PC-3 (cell line): ENCODE results near the gene GAL3ST3. TPM values are rescaled to one million over a fixed set of nuclear protein-coding genes. Genes with fewer than 3 reads are reported as not detected.

Source experiments
- ATAC-seq: fragments of 200-7000 bp; cut with Tn5 transposase; 2 replicates; pipeline ENCODE4 v1.9.1; 2020; ENCODE audit warnings: mild to moderate bottlenecking, moderate library complexity
- BruUV-seq: library from RNA; stranded (reverse); fragments of 400-500 nt; replicated peaks from 2 replicates; lab custom pipeline; 2021; lab: Mats Ljungman, UMichigan
- CTCF ChIA-PET: fragments of 300-600 bp; sonication (Branson Sonifier 250); formaldehyde crosslinking; loops from one replicate; lab custom pipeline; 2022; ENCODE audit warnings: antibody characterized with exemption; lab: Charles Lee
- POLR2A ChIA-PET: fragments of 300-600 bp; sonication (Branson Sonifier 250); formaldehyde crosslinking; loops from one replicate; lab custom pipeline; 2022; ENCODE audit warnings: antibody characterized with exemption; ENCODE audit not compliant: unreplicated experiment; lab: Charles Lee
- DNase-seq: peaks from one replicate; pipeline ENCODE4 v3.0.0-alpha.2; 2015
- H2AFZ ChIP-seq: fragments of 300-600 bp; sonication (generic); 2 replicates; pipeline ENCODE4 v1.6.0; 2016; ENCODE audit warnings: antibody characterized with exemption, low read length
- H3F3A ChIP-seq: fragments of 300-600 bp; sonication (generic); one replicate; pipeline ENCODE4 v1.6.0; 2017; ENCODE audit warnings: antibody characterized with exemption, low read length, control low read depth, mild to moderate bottlenecking; ENCODE audit not compliant: unreplicated experiment
- H3K27ac ChIP-seq: fragments of 300-600 bp; sonication (generic); 2 replicates; pipeline ENCODE4 v1.5.1; 2016; ENCODE audit warnings: mild to moderate bottlenecking, low read length
- H3K27me3 ChIP-seq: fragments of 300-600 bp; sonication (generic); 2 replicates; pipeline ENCODE4 v1.6.1; 2016; ENCODE audit warnings: low read length, mixed read lengths
- H3K36me3 ChIP-seq: fragments of 300-600 bp; sonication (generic); 2 replicates; pipeline ENCODE4 v1.6.1; 2016; ENCODE audit warnings: low read depth, mixed run types, low read length, mixed read lengths
- H3K4me1 ChIP-seq: fragments of 300-600 bp; sonication (generic); 2 replicates; pipeline ENCODE4 v1.5.1; 2016; ENCODE audit warnings: low read length; ENCODE audit not compliant: insufficient read depth
- H3K4me2 ChIP-seq: fragments of 300-600 bp; sonication (generic); 2 replicates; pipeline ENCODE4 v1.6.0; 2016; ENCODE audit warnings: low read length
- H3K4me3 ChIP-seq: fragments of 300-600 bp; sonication (generic); 2 replicates; pipeline ENCODE4 v1.5.1; 2016; ENCODE audit warnings: mild to moderate bottlenecking, low read length, mixed read lengths
- H3K79me2 ChIP-seq: fragments of 300-600 bp; sonication (generic); 2 replicates; pipeline ENCODE4 v1.6.1; 2017; ENCODE audit warnings: low read length, mixed read lengths
- H3K9ac ChIP-seq: fragments of 300-600 bp; sonication (generic); 2 replicates; pipeline ENCODE4 v1.6.0; 2016; ENCODE audit warnings: mild to moderate bottlenecking, low read length
- H3K9me2 ChIP-seq: fragments of 300-600 bp; sonication (generic); replicated peaks from 2 replicates; pipeline ENCODE4 v1.6.1; 2016; ENCODE audit warnings: mixed run types, low read length, mixed read lengths
- H3K9me3 ChIP-seq: fragments of 300-600 bp; sonication (generic); 2 replicates; pipeline ENCODE4 v1.6.1; 2016; ENCODE audit warnings: low read length, mixed read lengths
- H4K20me1 ChIP-seq: fragments of 300-600 bp; sonication (generic); 2 replicates; pipeline ENCODE4 v1.6.1; 2016; ENCODE audit warnings: low read length, mixed read lengths
- EZH2 ChIP-seq: fragments of 300-600 bp; sonication (generic); IDR thresholded peaks from one replicate; pipeline ENCODE4 v1.6.1; 2017; ENCODE audit warnings: antibody characterized with exemption, mild to moderate bottlenecking, low read length; ENCODE audit not compliant: unreplicated experiment
- EZH2phosphoT487 ChIP-seq: fragments of 300-600 bp; sonication (generic); IDR thresholded peaks from 2 replicates; pipeline ENCODE4 v1.6.1; 2018; ENCODE audit warnings: mild to moderate bottlenecking, antibody characterized with exemption, low read length, borderline replicate concordance
- intact Hi-C: fragments of 100-400 bp; cut with micrococcal nuclease; formaldehyde crosslinking; loops from 2 replicates; pipeline ENCODE4 v1.9.0; 2023
- total RNA-seq: library from RNA; depleted of rRNA; stranded (reverse); fragments of >200 nt; gene quantifications from 2 replicates; pipeline ENCODE4 v1.2.3, GENCODE V29; 2014
- TF ChIP-seq, protein P1 (sequence below): fragments of 300-600 bp; sonication (generic); conservative IDR thresholded peaks from 2 replicates; pipeline ENCODE4 v1.5.1; 2017; ENCODE audit warnings: antibody characterized with exemption, low read depth, mild to moderate bottlenecking, low read length

GAL3ST3 gene
- total RNA-seq, 1 experiment from 2014 or later = not detected

DNA sequence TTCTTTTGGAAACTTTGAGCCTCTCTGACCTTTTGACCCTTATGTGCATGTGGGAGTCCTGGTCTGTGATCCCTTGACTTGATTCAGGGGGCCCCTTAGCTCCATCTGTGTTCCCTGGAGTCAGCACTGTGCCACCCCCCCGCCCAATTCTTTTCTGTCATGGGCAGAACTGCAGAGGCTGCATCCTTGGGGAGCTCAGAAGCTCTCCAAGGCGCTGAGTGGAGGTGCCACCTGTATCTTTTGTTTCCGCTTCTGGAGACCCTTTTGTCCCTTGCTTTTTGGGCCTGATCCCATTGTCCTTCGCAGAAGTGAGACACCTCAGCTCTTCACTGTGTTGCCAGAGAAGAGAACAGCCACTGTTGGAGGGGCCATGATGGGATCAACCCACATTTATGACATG, 18.7 kb upstream of the GAL3ST3 start:
- POLR2A ChIA-PET = no interaction called here
- no peak overlapping the region for H3K4me2 ChIP-seq
- TF ChIP-seq EZH2phosphoT487 (no peak), EZH2 (no peak)
- TF ChIP-seq, protein P1, sequence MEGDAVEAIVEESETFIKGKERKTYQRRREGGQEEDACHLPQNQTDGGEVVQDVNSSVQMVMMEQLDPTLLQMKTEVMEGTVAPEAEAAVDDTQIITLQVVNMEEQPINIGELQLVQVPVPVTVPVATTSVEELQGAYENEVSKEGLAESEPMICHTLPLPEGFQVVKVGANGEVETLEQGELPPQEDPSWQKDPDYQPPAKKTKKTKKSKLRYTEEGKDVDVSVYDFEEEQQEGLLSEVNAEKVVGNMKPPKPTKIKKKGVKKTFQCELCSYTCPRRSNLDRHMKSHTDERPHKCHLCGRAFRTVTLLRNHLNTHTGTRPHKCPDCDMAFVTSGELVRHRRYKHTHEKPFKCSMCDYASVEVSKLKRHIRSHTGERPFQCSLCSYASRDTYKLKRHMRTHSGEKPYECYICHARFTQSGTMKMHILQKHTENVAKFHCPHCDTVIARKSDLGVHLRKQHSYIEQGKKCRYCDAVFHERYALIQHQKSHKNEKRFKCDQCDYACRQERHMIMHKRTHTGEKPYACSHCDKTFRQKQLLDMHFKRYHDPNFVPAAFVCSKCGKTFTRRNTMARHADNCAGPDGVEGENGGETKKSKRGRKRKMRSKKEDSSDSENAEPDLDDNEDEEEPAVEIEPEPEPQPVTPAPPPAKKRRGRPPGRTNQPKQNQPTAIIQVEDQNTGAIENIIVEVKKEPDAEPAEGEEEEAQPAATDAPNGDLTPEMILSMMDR = no peak
- H3K9me3 ChIP-seq = no peaks in the 10 kb centered on the region
- ATAC-seq (no peak), DNase-seq (no peak)
- H3K9ac ChIP-seq = no peak overlapping the region
- BruUV-seq = no TSS peak
- peaks cover 24% of the 10 kb centered on the region for H3K4me1 ChIP-seq
- H3K9me2 ChIP-seq = no peaks in the 10 kb centered on the region
- intact Hi-C loops = no loop called here
- no peaks in the 10 kb centered on the region for H3K27me3 ChIP-seq
- peaks cover 31% of the 10 kb centered on the region for H3K79me2 ChIP-seq
- no peaks in the 10 kb centered on the region for H4K20me1 ChIP-seq
- H3K27ac ChIP-seq = no peak overlapping the region
- no peak overlapping the region for H2AFZ ChIP-seq
- peaks cover 11% of the 10 kb centered on the region for H3F3A ChIP-seq
- peaks cover 63% of the 10 kb centered on the region for H3K36me3 ChIP-seq
- CTCF ChIA-PET = interaction anchor here (0.6 to 0.9 kb wide), 5 partner anchors 8 to 121 kb away, joined by 3 to 12 read pairs (median 4); no protein-coding TSS in a partner anchor
- no peak overlapping the region for H3K4me3 ChIP-seq

- no peak for TF ChIP-seq EZH2phosphoT487
- TF ChIP-seq, protein P1 = no peak
- TF ChIP-seq EZH2 = no peak
- H3K4me2 ChIP-seq = no peak overlapping the region
- no peak for DNase-seq
- H3K4me1 ChIP-seq = peaks cover 16% of the 10 kb centered on the region
- no TSS peak for BruUV-seq
- no peaks in the 10 kb centered on the region for H3K27me3 ChIP-seq
- no peak overlapping the region for H3K27ac ChIP-seq
- H3K9me2 ChIP-seq = no peaks in the 10 kb centered on the region
- CTCF ChIA-PET = no interaction called here
- peaks cover 23% of the 10 kb centered on the region for H3K79me2 ChIP-seq
- H3K36me3 ChIP-seq = peaks cover 70% of the 10 kb centered on the region
- POLR2A ChIA-PET = no interaction called here
- H4K20me1 ChIP-seq = no peaks in the 10 kb centered on the region
- no peak overlapping the region for H2AFZ ChIP-seq
- peaks cover 11% of the 10 kb centered on the region for H3F3A ChIP-seq
- H3K9ac ChIP-seq = no peak overlapping the region
- intact Hi-C loops = no loop called here
- ATAC-seq = no peak
- no peak overlapping the region for H3K4me3 ChIP-seq
- H3K9me3 ChIP-seq = no peaks in the 10 kb centered on the region
These were observed 17.8 kb upstream of the GAL3ST3 start for GRCh38 chr11:66066751-66067150.

DNA sequence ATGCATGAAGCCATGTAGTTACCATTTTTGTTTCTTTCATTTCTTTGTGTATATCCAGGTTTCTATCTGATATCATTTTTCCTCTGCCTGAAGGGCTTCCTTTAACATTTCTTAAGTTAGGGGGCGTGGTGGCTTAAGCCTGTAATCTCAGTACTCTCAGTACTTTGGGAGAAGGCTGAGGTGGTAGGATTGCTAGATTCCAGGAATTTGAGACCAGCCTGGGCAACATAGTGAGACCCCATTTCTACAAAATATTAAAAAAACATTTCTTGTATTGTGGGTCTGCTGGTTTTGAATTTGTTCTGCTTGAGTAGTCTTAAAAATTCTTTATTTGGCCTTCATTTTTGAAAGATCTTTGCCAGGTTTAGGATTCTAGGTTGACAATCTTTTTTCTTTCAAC, 15.6 kb upstream of the GAL3ST3 start:
- H3K79me2 ChIP-seq = peaks cover 9% of the 10 kb centered on the region; the same call in 1 of the 2 replicates
- CTCF ChIA-PET = no interaction called here

More for the DNA sequence above, 15.6 kb upstream of the GAL3ST3 start:
- no peaks in the 10 kb centered on the region for H3K9me2 ChIP-seq
- no peaks in the 10 kb centered on the region for H3K27me3 ChIP-seq
- TF ChIP-seq, protein P1 = no peak
- TF ChIP-seq EZH2 = no peak
- no peak for TF ChIP-seq EZH2phosphoT487
- ATAC-seq (no peak), DNase-seq (no peak)
- peaks cover 7% of the 10 kb centered on the region for H3K4me1 ChIP-seq
- BruUV-seq = no TSS peak
- H3K36me3 ChIP-seq = peaks cover 92% of the 10 kb centered on the region
- H3K9me3 ChIP-seq = no peaks in the 10 kb centered on the region
- no peak overlapping the region for H3K9ac ChIP-seq
- no peak overlapping the region for H3K4me2 ChIP-seq
- no peak overlapping the region for H2AFZ ChIP-seq
- POLR2A ChIA-PET = no interaction called here
- intact Hi-C loops = no loop called here
- peaks cover 11% of the 10 kb centered on the region for H3F3A ChIP-seq
- H3K27ac ChIP-seq = no peak overlapping the region
- no peak overlapping the region for H3K4me3 ChIP-seq
- no peaks in the 10 kb centered on the region for H4K20me1 ChIP-seq
